Left lung (tissue), 8 donors: ENCODE results near the gene ARTN. TPM values are rescaled to one million over a fixed set of nuclear protein-coding genes. Genes with fewer than 3 reads are reported as not detected.

Source experiments
- polyA plus RNA-seq, 6 donors: library from polyadenylated mRNA; unstranded; fragments of 120-200 nt; gene quantifications; one replicate each; pipeline ENCODE4 v1.2.1, GENCODE V29; 2013; ENCODE audit not compliant: insufficient read length in 6 of 6
- total RNA-seq, 2 donors: library from RNA; stranded (reverse); fragmentation: NEBNext Ultra II Directional; extraction: Animal tissue kit (Norgen Biotek cat#: 25700); gene quantifications; one replicate each; pipeline ENCODE4 v1.2.1, GENCODE V29; 2021
- donor health status: DM: no; HTN: yes; CAD: no.
- donor health status: DM: no; HTN: no; CAD: no.

The ARTN gene
- total and polyA plus RNA-seq, 8 donors, result 1.8 to 4.2 (median 2.5) TPM

Other genes with a start within 250 kb of the ARTN start
- 10 to 100 TPM; 18.9 to 23.2 TPM for gene ST3GAL3, start 226.3 kb upstream of the ARTN start, total RNA-seq
- gene ST3GAL3, start 226.3 kb upstream of the ARTN start, polyA plus RNA-seq, result 10 to 100 TPM; 32.6 to 42.4 (median 35.2) TPM
- gene IPO13, start 13.1 kb downstream of the ARTN start, total RNA-seq, result 10 to 100 TPM; 26.8 to 33.4 TPM
- 10 to 100 TPM; 18.0 to 24.1 (median 20.5) TPM for gene IPO13, start 13.1 kb downstream of the ARTN start, polyA plus RNA-seq
- 10 to 100 TPM; 13.5 to 23.4 TPM for gene DPH2, start 36.2 kb downstream of the ARTN start, total RNA-seq
- 10 to 100 TPM; 17.2 to 24.8 (median 18.9) TPM for gene DPH2, start 36.2 kb downstream of the ARTN start, polyA plus RNA-seq
- 100 to 1,000 TPM; 176 to 239 TPM for gene ATP6V0B, start 41.2 kb downstream of the ARTN start, total RNA-seq
- 10 to 100 TPM; 56.5 to 69.3 (median 64.3) TPM for gene ATP6V0B, start 41.2 kb downstream of the ARTN start, polyA plus RNA-seq
- gene B4GALT2, start 45.4 kb downstream of the ARTN start, total RNA-seq, result 10 to 100 TPM; 39.1 to 50.1 TPM
- 10 to 100 TPM; 33.2 to 58.9 (median 43.5) TPM for gene B4GALT2, start 45.4 kb downstream of the ARTN start, polyA plus RNA-seq
- 10 to 100 TPM in 1 of 2 donors, 1 to 10 TPM in 1; 9.9 to 13.7 TPM for gene CCDC24, start 57.8 kb downstream of the ARTN start, total RNA-seq
- gene CCDC24, start 57.8 kb downstream of the ARTN start, polyA plus RNA-seq, result 10 to 100 TPM; 10.2 to 17.7 (median 12.9) TPM
- gene SLC6A9, start 97.7 kb downstream of the ARTN start, total RNA-seq, result 10 to 100 TPM; 12.4 to 28.5 TPM
- gene SLC6A9, start 97.7 kb downstream of the ARTN start, polyA plus RNA-seq, result 10 to 100 TPM; 10.9 to 17.6 (median 14.6) TPM
- gene KLF17, start 185.0 kb downstream of the ARTN start, total RNA-seq, result under 1 TPM; 0.26 to 0.29 TPM
- under 1 TPM in 4 of 6 donors, not detected in 2; 0.04 to 0.09 (median 0.05) TPM for gene KLF17, start 185.0 kb downstream of the ARTN start, polyA plus RNA-seq
- gene KLF18, start 207.8 kb downstream of the ARTN start, total RNA-seq, result not detected
- not detected for gene KLF18, start 207.8 kb downstream of the ARTN start, polyA plus RNA-seq